Ishikawa (cell line): ENCODE measurements around the gene MED12L.

Experiments
- CEBPB ChIP-seq: IDR thresholded peaks from 2 replicates; pipeline ENCODE4 v1.6.1; 2012
- CREB1 ChIP-seq: IDR thresholded peaks from 2 replicates; pipeline ENCODE4 v1.6.1; 2012; ENCODE audit warnings: low read depth
- EGR1 ChIP-seq: IDR thresholded peaks from 2 replicates; pipeline ENCODE4 v1.6.1; 2012
- EP300 ChIP-seq: IDR thresholded peaks from 2 replicates; pipeline ENCODE4 v1.6.1; 2012; ENCODE audit warnings: borderline replicate concordance
- NFIC ChIP-seq: IDR thresholded peaks from 2 replicates; pipeline ENCODE4 v1.6.1; 2012
- RAD21 ChIP-seq: IDR thresholded peaks from 2 replicates; pipeline ENCODE4 v1.6.1; 2012; ENCODE audit warnings: low read depth
- REST ChIP-seq: IDR thresholded peaks from 2 replicates; pipeline ENCODE4 v1.6.1; 2012; ENCODE audit warnings: low read depth, mild to moderate bottlenecking
- TAF1 ChIP-seq: IDR thresholded peaks from 2 replicates; pipeline ENCODE4 v1.6.1; 2012; ENCODE audit warnings: low read depth, mild to moderate bottlenecking
- ZBTB7A ChIP-seq: IDR thresholded peaks from 2 replicates; pipeline ENCODE4 v1.6.1; 2012; ENCODE audit warnings: low read depth
- TF ChIP-seq, protein P1 (sequence below): IDR thresholded peaks from 2 replicates; pipeline ENCODE4 v1.6.1; 2012

- TF ChIP-seq, protein P1, sequence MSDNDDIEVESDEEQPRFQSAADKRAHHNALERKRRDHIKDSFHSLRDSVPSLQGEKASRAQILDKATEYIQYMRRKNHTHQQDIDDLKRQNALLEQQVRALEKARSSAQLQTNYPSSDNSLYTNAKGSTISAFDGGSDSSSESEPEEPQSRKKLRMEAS = no peak
- TF ChIP-seq CEBPB = no peak
- no peak for TF ChIP-seq ZBTB7A
- no peak for TF ChIP-seq EP300
- no peak for TF ChIP-seq REST
- TF ChIP-seq TAF1 = no peak
- TF ChIP-seq RAD21 = no peak
- no peak for TF ChIP-seq NFIC
- TF ChIP-seq CREB1 = no peak
- TF ChIP-seq EGR1 = no peak
Observed at GRCh38 chr3:151159806-151160205, 74.3 kb downstream of the MED12L start.
